H9 (cell line): ENCODE measurements around the gene IKBKG. TPM values are rescaled to one million over a fixed set of nuclear protein-coding genes. Genes with fewer than 3 reads are reported as not detected.

Source experiments
- DNase-seq: peaks from one replicate; pipeline ENCODE4 v3.0.0-alpha.2; 2017
- H2AFZ ChIP-seq: one replicate; pipeline ENCODE4 v1.6.1; 2013; ENCODE audit warnings: mild to moderate bottlenecking, low read length, control low read depth, moderate library complexity
- H2AK5ac ChIP-seq: 2 replicates; pipeline ENCODE4 v1.6.1; 2013; ENCODE audit warnings: low read length, control low read depth, mixed read lengths; ENCODE audit not compliant: insufficient read length
- H2BK120ac ChIP-seq: one replicate; pipeline ENCODE4 v1.6.1; 2013; ENCODE audit warnings: low read depth, mild to moderate bottlenecking, low read length, control low read depth, inconsistent platforms; ENCODE audit not compliant: poor library complexity, severe bottlenecking
- H2BK12ac ChIP-seq: 2 replicates; pipeline ENCODE4 v1.6.1; 2013; ENCODE audit warnings: low read length, control low read depth, mixed read lengths, low read depth; ENCODE audit not compliant: insufficient read length
- H2BK15ac ChIP-seq: 2 replicates; pipeline ENCODE4 v1.6.1; 2013; ENCODE audit warnings: low read depth, low read length, control low read depth
- H2BK20ac ChIP-seq: one replicate; pipeline ENCODE4 v1.6.1; 2013; ENCODE audit warnings: low read depth, mild to moderate bottlenecking, low read length, control low read depth, inconsistent platforms; ENCODE audit not compliant: poor library complexity, severe bottlenecking
- H2BK5ac ChIP-seq: 2 replicates; pipeline ENCODE4 v1.6.1; 2013; ENCODE audit warnings: low read length, control low read depth, mixed read lengths; ENCODE audit not compliant: insufficient read length
- H3K14ac ChIP-seq: 2 replicates; pipeline ENCODE4 v1.6.1; 2013; ENCODE audit warnings: low read length, control low read depth; ENCODE audit not compliant: insufficient read depth
- H3K18ac ChIP-seq: 2 replicates; pipeline ENCODE4 v1.6.1; 2013; ENCODE audit warnings: low read depth, mild to moderate bottlenecking, mixed read lengths, low read length, control low read depth; ENCODE audit not compliant: insufficient read length
- H3K23ac ChIP-seq: 2 replicates; pipeline ENCODE4 v1.6.1; 2013; ENCODE audit warnings: low read length, control low read depth, mixed read lengths, low read depth; ENCODE audit not compliant: insufficient read length
- H3K23me2 ChIP-seq: 2 replicates; pipeline ENCODE4 v1.6.1; 2013; ENCODE audit warnings: low read depth, mild to moderate bottlenecking, mixed read lengths, low read length, control low read depth; ENCODE audit not compliant: insufficient read length, poor library complexity, severe bottlenecking
- H3K27ac ChIP-seq: 2 replicates; pipeline ENCODE4 v1.5.1; 2013; ENCODE audit warnings: low read length, control low read depth, mixed read lengths, low read depth; ENCODE audit not compliant: insufficient read length
- H3K27me3 ChIP-seq: 2 replicates; pipeline ENCODE4 v1.6.1; 2013; ENCODE audit warnings: low read length, control low read depth, inconsistent platforms; ENCODE audit not compliant: insufficient read depth
- H3K4ac ChIP-seq: 2 replicates; pipeline ENCODE4 v1.6.1; 2013; ENCODE audit warnings: low read depth, mild to moderate bottlenecking, control low read depth, inconsistent platforms, low read length, moderate library complexity
- H3K4me1 ChIP-seq: 2 replicates; pipeline ENCODE4 v1.6.1; 2013; ENCODE audit warnings: low read length, control low read depth, inconsistent platforms; ENCODE audit not compliant: insufficient read depth
- H3K4me2 ChIP-seq: 2 replicates; pipeline ENCODE4 v1.6.1; 2013; ENCODE audit warnings: low read length, control low read depth, mixed read lengths; ENCODE audit not compliant: insufficient read length, insufficient read depth
- H3K56ac ChIP-seq: 2 replicates; pipeline ENCODE4 v1.6.1; 2013; ENCODE audit warnings: low read depth, mild to moderate bottlenecking, mixed read lengths, low read length, control low read depth; ENCODE audit not compliant: insufficient read length
- H3K79me1 ChIP-seq: 2 replicates; pipeline ENCODE4 v1.6.1; 2013; ENCODE audit warnings: low read depth, mild to moderate bottlenecking, moderate library complexity, low read length, control low read depth, inconsistent platforms; ENCODE audit not compliant: insufficient read depth, poor library complexity, severe bottlenecking
- H3K79me2 ChIP-seq: 2 replicates; pipeline ENCODE4 v1.6.1; 2013; ENCODE audit warnings: low read length, control low read depth, inconsistent platforms; ENCODE audit not compliant: insufficient read depth
- H3K9ac ChIP-seq: 2 replicates; pipeline ENCODE4 v1.6.1; 2013; ENCODE audit warnings: low read length, control low read depth, mixed read lengths; ENCODE audit not compliant: insufficient read length; ENCODE audit errors: extremely low read depth
- H3K9me3 ChIP-seq: one replicate; pipeline ENCODE4 v1.6.1; 2013; ENCODE audit warnings: low read depth, low read length, inconsistent platforms; ENCODE audit not compliant: control insufficient read depth
- H3T11ph ChIP-seq: one replicate; pipeline ENCODE4 v1.6.1; 2013; ENCODE audit warnings: mild to moderate bottlenecking, low read length, control low read depth, inconsistent platforms
- H4K20me1 ChIP-seq: one replicate; pipeline ENCODE4 v1.6.1; 2013; ENCODE audit not compliant: control insufficient read depth, insufficient read length, insufficient read depth
- H4K5ac ChIP-seq: 2 replicates; pipeline ENCODE4 v1.6.1; 2013; ENCODE audit warnings: low read depth, mild to moderate bottlenecking, mixed read lengths, low read length, control low read depth; ENCODE audit not compliant: insufficient read length
- H4K8ac ChIP-seq: replicated peaks from 2 replicates; pipeline ENCODE4 v1.6.1; 2013; ENCODE audit warnings: low read length, control low read depth, mixed read lengths, low read depth; ENCODE audit not compliant: insufficient read length
- H4K91ac ChIP-seq: 2 replicates; pipeline ENCODE4 v1.6.1; 2013; ENCODE audit warnings: low read depth, mild to moderate bottlenecking, moderate library complexity, mixed read lengths, low read length, control low read depth; ENCODE audit not compliant: insufficient read length
- H3K27ac Mint-ChIP-seq, 3 experiments: 2 replicates in 2 of 3; 3 replicates in 1 of 3; pipeline ENCODE4 v1.8.0; 2020 to 2021; ENCODE audit warnings: mixed read lengths in 3 of 3, mild to moderate bottlenecking in 1 of 3, moderate library complexity in 1 of 3
- H3K27me3 Mint-ChIP-seq: 2 replicates; pipeline ENCODE4 v1.8.0; 2021; ENCODE audit warnings: low read depth, mild to moderate bottlenecking, moderate library complexity, mixed read lengths
- H3K36me3 Mint-ChIP-seq, 3 experiments: 2 replicates in 2 of 3; 3 replicates in 1 of 3; pipeline ENCODE4 v1.8.0; 2020 to 2021; ENCODE audit warnings: low read depth in 3 of 3, mixed read lengths in 3 of 3; ENCODE audit not compliant: insufficient read depth in 1 of 3
- H3K4me1 Mint-ChIP-seq, 2 experiments: 2 replicates each; pipeline ENCODE4 v1.8.0; 2020; ENCODE audit warnings: mixed read lengths in 2 of 2
- H3K4me3 Mint-ChIP-seq, 2 experiments: 2 replicates in 1 of 2; 3 replicates in 1 of 2; pipeline ENCODE4 v1.8.0; 2020 to 2021; ENCODE audit warnings: mild to moderate bottlenecking in 2 of 2, mixed read lengths in 2 of 2, moderate library complexity in 1 of 2
- H3K9me3 Mint-ChIP-seq, 2 experiments: 2 replicates in 1 of 2; 3 replicates in 1 of 2; pipeline ENCODE4 v1.8.0; 2020; ENCODE audit warnings: mild to moderate bottlenecking in 2 of 2, mixed read lengths in 2 of 2, moderate library complexity in 1 of 2
- WGBS: extraction: QIAGEN DNeasy Blood & Tissue Kit; methylation state at CpG from one replicate; pipeline ENCODE4 v1.1.7; 2013; ENCODE audit warnings: missing lambda C conversion rate, low lambda C conversion rate, mixed read lengths; ENCODE audit not compliant: insufficient read length; ENCODE audit errors: extremely low coverage; 5-methylcytosine and 5-hydroxymethylcytosine counted together
- total RNA-seq: library from RNA; stranded (reverse); gene quantifications from 2 replicates; pipeline ENCODE4 v1.2.1, GENCODE V29; 2021
- TF ChIP-seq, protein P1 (sequence below): fragments of 200-600 bp; sonication (generic); conservative IDR thresholded peaks from 3 replicates; pipeline ENCODE4 v1.8.0; 2021; ENCODE audit warnings: antibody characterized with exemption, mild to moderate bottlenecking

Gene IKBKG
- total RNA-seq, 1 experiment from 2014 or later: 17.8 TPM

DNA sequence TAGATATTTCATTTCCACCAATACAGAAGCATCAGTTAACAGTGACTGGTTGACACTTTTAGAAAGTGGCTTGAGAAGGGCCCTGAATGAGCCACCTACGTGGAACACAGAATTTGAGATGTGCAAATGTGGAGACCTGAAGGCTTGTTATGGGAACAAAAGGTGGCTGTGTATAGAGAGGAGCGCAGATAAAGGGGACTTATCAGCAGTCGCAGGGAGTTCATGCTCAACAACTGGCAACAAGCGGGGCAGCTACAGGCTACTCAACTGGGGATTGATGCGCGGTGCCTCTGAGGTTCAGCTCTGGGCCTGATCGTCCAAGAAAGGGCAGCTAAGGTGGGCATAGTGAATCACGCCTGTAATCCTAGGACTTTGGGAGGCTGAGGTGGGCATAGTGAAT, 28.0 kb upstream of the IKBKG start:
- no CpG with 5 or more reads among the region's 8 CpGs for WGBS
- H3K4ac ChIP-seq: no peak overlapping the region
- no peak overlapping the region for H3K9ac ChIP-seq
- H3K27me3 Mint-ChIP-seq: peaks cover 42% of the 10 kb centered on the region
- H2BK120ac ChIP-seq: no peak overlapping the region
- H3T11ph ChIP-seq: no peak overlapping the region
- H2AFZ ChIP-seq: no peak overlapping the region
- no peak overlapping the region for H2BK15ac ChIP-seq
- H2AK5ac ChIP-seq: no peak overlapping the region
- no peak overlapping the region for H3K4me2 ChIP-seq
- no peaks in the 10 kb centered on the region for H4K20me1 ChIP-seq
- H3K27me3 ChIP-seq: no peaks in the 10 kb centered on the region; the same call in 1 of the 2 replicates
- H3K18ac ChIP-seq: no peak overlapping the region
- no peak overlapping the region for H3K27ac ChIP-seq
- no peak overlapping the region for H2BK12ac ChIP-seq
- no peaks in the 10 kb centered on the region; a peak in 2 of 7 replicates for H3K36me3 Mint-ChIP-seq
- no peaks in the 10 kb centered on the region for H3K79me1 ChIP-seq
- TF ChIP-seq, protein P1, sequence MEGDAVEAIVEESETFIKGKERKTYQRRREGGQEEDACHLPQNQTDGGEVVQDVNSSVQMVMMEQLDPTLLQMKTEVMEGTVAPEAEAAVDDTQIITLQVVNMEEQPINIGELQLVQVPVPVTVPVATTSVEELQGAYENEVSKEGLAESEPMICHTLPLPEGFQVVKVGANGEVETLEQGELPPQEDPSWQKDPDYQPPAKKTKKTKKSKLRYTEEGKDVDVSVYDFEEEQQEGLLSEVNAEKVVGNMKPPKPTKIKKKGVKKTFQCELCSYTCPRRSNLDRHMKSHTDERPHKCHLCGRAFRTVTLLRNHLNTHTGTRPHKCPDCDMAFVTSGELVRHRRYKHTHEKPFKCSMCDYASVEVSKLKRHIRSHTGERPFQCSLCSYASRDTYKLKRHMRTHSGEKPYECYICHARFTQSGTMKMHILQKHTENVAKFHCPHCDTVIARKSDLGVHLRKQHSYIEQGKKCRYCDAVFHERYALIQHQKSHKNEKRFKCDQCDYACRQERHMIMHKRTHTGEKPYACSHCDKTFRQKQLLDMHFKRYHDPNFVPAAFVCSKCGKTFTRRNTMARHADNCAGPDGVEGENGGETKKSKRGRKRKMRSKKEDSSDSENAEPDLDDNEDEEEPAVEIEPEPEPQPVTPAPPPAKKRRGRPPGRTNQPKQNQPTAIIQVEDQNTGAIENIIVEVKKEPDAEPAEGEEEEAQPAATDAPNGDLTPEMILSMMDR: no peak
- H3K4me3 Mint-ChIP-seq: no peak overlapping the region
- no peak overlapping the region for H3K14ac ChIP-seq
- no peak overlapping the region for H4K5ac ChIP-seq
- no peak overlapping the region for H2BK5ac ChIP-seq
- peaks cover 15% of the 10 kb centered on the region for H3K23me2 ChIP-seq
- H4K8ac ChIP-seq: no peak overlapping the region
- no peaks in the 10 kb centered on the region for H3K79me2 ChIP-seq
- no peak overlapping the region for H2BK20ac ChIP-seq
- no peak overlapping the region for H3K23ac ChIP-seq
- H3K56ac ChIP-seq: no peak overlapping the region
- H3K4me1 ChIP-seq: no peaks in the 10 kb centered on the region
- no peak overlapping the region for H4K91ac ChIP-seq
- peaks cover 53% of the 10 kb centered on the region in 2 experiments for H3K9me3 Mint-ChIP-seq
- H3K27ac Mint-ChIP-seq: no peak overlapping the region
- peaks cover 12% of the 10 kb centered on the region for H3K9me3 ChIP-seq
- peaks cover 14 to 17% of the 10 kb centered on the region in 2 experiments for H3K4me1 Mint-ChIP-seq
- no peak for DNase-seq
